H1 (cell line): ENCODE results near the gene RNF208. TPM values are rescaled to one million over a fixed set of nuclear protein-coding genes. Genes with fewer than 3 reads are reported as not detected.

ENCODE experiments used
- CTCF ChIA-PET: fragments of 300-600 bp; sonication (Branson Sonifier 250); formaldehyde crosslinking; loops from one replicate; lab custom pipeline; 2021; ENCODE audit not compliant: partially characterized antibody; lab: Charles Lee
- POLR2A ChIA-PET: fragments of 300-600 bp; sonication (Branson Sonifier 250); formaldehyde crosslinking; loops from one replicate; lab custom pipeline; 2021; ENCODE audit warnings: inconsistent platforms; ENCODE audit not compliant: partially characterized antibody; lab: Charles Lee
- DNase-seq, 2 experiments: peaks; one replicate each; pipeline versions ENCODE4 v3.0.0 to v3.0.0-alpha.2; 2010 to 2022; ENCODE audit warnings: low spot score in 2 of 2, low read depth in 1 of 2, mixed read lengths in 1 of 2
- FAIRE-seq: peaks from 2 replicates; lab custom pipeline; 2011; peaks lifted over from hg19 to GRCh38; lab: Jason Lieb, UNC
- H2AFZ ChIP-seq: 2 replicates; pipeline ENCODE4 v1.8.1; 2012; ENCODE audit warnings: low read length, inconsistent platforms
- H2AK5ac ChIP-seq: 2 replicates; pipeline ENCODE4 v1.6.1; 2013; ENCODE audit warnings: low read depth, low read length
- H2BK120ac ChIP-seq: replicated peaks from 2 replicates; pipeline ENCODE3; 2013; ENCODE audit warnings: low read depth, low read length, inconsistent platforms
- H2BK12ac ChIP-seq: 2 replicates; pipeline ENCODE4 v1.6.1; 2013; ENCODE audit warnings: low read depth, low read length
- H2BK15ac ChIP-seq: 2 replicates; pipeline ENCODE4 v1.6.1; 2013; ENCODE audit warnings: low read length
- H2BK20ac ChIP-seq: 2 replicates; pipeline ENCODE4 v1.6.1; 2013; ENCODE audit warnings: low read length
- H2BK5ac ChIP-seq: 2 replicates; pipeline ENCODE4 v1.6.1; 2013; ENCODE audit warnings: low read depth, low read length
- H3K14ac ChIP-seq: 2 replicates; pipeline ENCODE4 v1.6.1; 2013; ENCODE audit warnings: inconsistent platforms; ENCODE audit not compliant: insufficient read length
- H3K18ac ChIP-seq: 2 replicates; pipeline ENCODE4 v1.6.1; 2013; ENCODE audit warnings: low read length; ENCODE audit errors: extremely low read depth
- H3K23ac ChIP-seq: 2 replicates; pipeline ENCODE4 v1.6.1; 2013; ENCODE audit warnings: inconsistent platforms; ENCODE audit not compliant: insufficient read length
- H3K23me2 ChIP-seq: 2 replicates; pipeline ENCODE4 v1.6.1; 2013; ENCODE audit warnings: low read depth, low read length
- H3K27ac ChIP-seq: 2 replicates; pipeline ENCODE4 v1.6.1; 2011; ENCODE audit warnings: low read depth, low read length, inconsistent platforms
- H3K27me3 ChIP-seq, 4 experiments: replicated peaks in 1 of 4; 1 replicate in 1 of 4; 2 replicates in 3 of 4; pipeline versions ENCODE4 v1.6.1 to v1.8.1; 2011 to 2013; ENCODE audit warnings: low read length in 3 of 4, mild to moderate bottlenecking in 3 of 4, inconsistent platforms in 2 of 4, mixed read lengths in 2 of 4, moderate library complexity in 1 of 4; ENCODE audit not compliant: control insufficient read depth in 3 of 4, insufficient read depth in 3 of 4; ENCODE audit errors: extremely low read depth in 1 of 4
- H3K36me3 ChIP-seq, 4 experiments: 2 replicates each; pipeline versions ENCODE4 v1.6.1 to v1.8.1; 2011 to 2013; ENCODE audit warnings: mild to moderate bottlenecking in 4 of 4, low read length in 3 of 4, moderate library complexity in 2 of 4, control low read depth in 1 of 4, inconsistent platforms in 1 of 4; ENCODE audit not compliant: insufficient read depth in 4 of 4, control insufficient read depth in 2 of 4
- H3K4ac ChIP-seq: replicated peaks from 2 replicates; pipeline ENCODE3; 2013; ENCODE audit warnings: low read length, low read depth, mixed read lengths, inconsistent platforms; ENCODE audit not compliant: insufficient read length
- H3K4me1 ChIP-seq, 4 experiments: replicated peaks in 1 of 4; 1 replicate in 1 of 4; 2 replicates in 3 of 4; pipeline versions ENCODE4 v1.6.1 to v1.8.1; 2011 to 2013; ENCODE audit warnings: low read length in 3 of 4, inconsistent platforms in 2 of 4, mixed read lengths in 1 of 4; ENCODE audit not compliant: insufficient read depth in 4 of 4, control insufficient read depth in 3 of 4
- H3K4me2 ChIP-seq, 2 experiments: 2 replicates each; pipeline versions ENCODE4 v1.6.1 to v1.8.1; 2011 to 2013; ENCODE audit warnings: low read depth in 2 of 2, low read length in 2 of 2, control low read depth in 1 of 2, inconsistent platforms in 1 of 2, mild to moderate bottlenecking in 1 of 2; ENCODE audit not compliant: insufficient read depth in 1 of 2
- H3K4me3 ChIP-seq, 4 experiments: fragments of 200-600, 300-600 bp in 1 of 4; sonication (generic), shearing (Covaris generic), sonication (Bioruptor Twin) in 1 of 4; 2 replicates each; pipeline versions ENCODE4 v1.5.1 to v1.8.1; 2011 to 2016; ENCODE audit warnings: low read length in 4 of 4, low read depth in 3 of 4, control low read depth in 2 of 4, inconsistent platforms in 2 of 4, mild to moderate bottlenecking in 2 of 4, mixed read lengths in 1 of 4, moderate library complexity in 1 of 4; ENCODE audit not compliant: insufficient read depth in 2 of 4; ENCODE audit errors: extremely low read depth in 1 of 4
- H3K56ac ChIP-seq: replicated peaks from 2 replicates; pipeline ENCODE3; 2013; ENCODE audit warnings: low read depth, mild to moderate bottlenecking, mixed read lengths, low read length, inconsistent platforms; ENCODE audit not compliant: insufficient read length
- H3K79me1 ChIP-seq: 2 replicates; pipeline ENCODE4 v1.6.1; 2013; ENCODE audit warnings: low read depth, low read length, control low read depth
- H3K79me2 ChIP-seq, 2 experiments: 2 replicates each; pipeline versions ENCODE4 v1.6.1 to v1.8.1; 2012 to 2013; ENCODE audit warnings: low read length in 2 of 2, mild to moderate bottlenecking in 2 of 2, inconsistent platforms in 1 of 2; ENCODE audit not compliant: insufficient read depth in 2 of 2, control insufficient read depth in 1 of 2
- H3K9ac ChIP-seq, 4 experiments: replicated peaks in 1 of 4; 1 replicate in 1 of 4; 2 replicates in 3 of 4; pipeline versions ENCODE4 v1.6.1 to v1.8.1; 2011 to 2013; ENCODE audit warnings: low read depth in 3 of 4, low read length in 3 of 4, control low read depth in 2 of 4, mild to moderate bottlenecking in 2 of 4, moderate library complexity in 2 of 4, inconsistent platforms in 1 of 4; ENCODE audit errors: extremely low read depth in 1 of 4
- H3K9me3 ChIP-seq, 2 experiments: 2 replicates each; pipeline versions ENCODE4 v1.6.1 to v1.8.1; 2012 to 2013; ENCODE audit warnings: mild to moderate bottlenecking in 2 of 2, moderate library complexity in 2 of 2, control low read depth in 1 of 2, inconsistent platforms in 1 of 2, low read depth in 1 of 2, low read length in 1 of 2, mixed read lengths in 1 of 2; ENCODE audit not compliant: insufficient read depth in 2 of 2
- H4K20me1 ChIP-seq, 2 experiments: replicated peaks in 1 of 2; 2 replicates each; pipeline versions ENCODE3 to v1.8.1; 2011 to 2013; ENCODE audit warnings: inconsistent platforms in 2 of 2, low read length in 2 of 2, mild to moderate bottlenecking in 1 of 2; ENCODE audit not compliant: insufficient read depth in 2 of 2, control insufficient read depth in 1 of 2
- H4K5ac ChIP-seq: 2 replicates; pipeline ENCODE4 v1.6.1; 2013; ENCODE audit warnings: low read length, low read depth, mixed read lengths, inconsistent platforms; ENCODE audit not compliant: insufficient read length
- H4K8ac ChIP-seq: 2 replicates; pipeline ENCODE4 v1.8.0; 2013; ENCODE audit warnings: mild to moderate bottlenecking, moderate library complexity, low read length, inconsistent platforms; ENCODE audit not compliant: insufficient read depth; ENCODE audit errors: extremely low read depth
- H4K91ac ChIP-seq: replicated peaks from 2 replicates; pipeline ENCODE3; 2013; ENCODE audit warnings: low read length, mixed read lengths, inconsistent platforms; ENCODE audit not compliant: insufficient read length
- ASH2L ChIP-seq: fragments of 200-600, 300-600 bp; sonication (generic); IDR thresholded peaks from one replicate; pipeline ENCODE4 v1.7.1; 2017; ENCODE audit warnings: low read length
- CEBPB ChIP-seq: IDR thresholded peaks from 2 replicates; pipeline ENCODE4 v1.6.1; 2012; ENCODE audit warnings: low read depth, low read length
- CHD1 ChIP-seq: IDR thresholded peaks from 2 replicates; pipeline ENCODE4 v1.6.1; 2012; ENCODE audit warnings: low read depth, low read length, improper control_type of control experiment
- CREB1 ChIP-seq: IDR thresholded peaks from 2 replicates; pipeline ENCODE4 v1.6.1; 2012; ENCODE audit warnings: inconsistent platforms
- EGR1 ChIP-seq: IDR thresholded peaks from 2 replicates; pipeline ENCODE4 v1.6.1; 2011; ENCODE audit warnings: low read depth, low read length, borderline replicate concordance
- GABPA ChIP-seq: IDR thresholded peaks from 2 replicates; pipeline ENCODE4 v1.6.1; 2011; ENCODE audit warnings: mild to moderate bottlenecking, low read length, moderate library complexity, borderline replicate concordance; ENCODE audit not compliant: insufficient read depth
- KDM1A ChIP-seq: fragments of 200-600, 300-600 bp; sonication (generic); IDR thresholded peaks from 2 replicates; pipeline ENCODE4 v1.7.1; 2016; ENCODE audit warnings: mild to moderate bottlenecking, low read length, borderline replicate concordance
- MAFK ChIP-seq: IDR thresholded peaks from 2 replicates; pipeline ENCODE4 v1.6.1; 2012; ENCODE audit warnings: low read depth, mild to moderate bottlenecking, improper control_type of control experiment, low read length
- MAX ChIP-seq: IDR thresholded peaks from 2 replicates; pipeline ENCODE4 v1.6.1; 2012; ENCODE audit warnings: inconsistent platforms
- PHF8 ChIP-seq: fragments of 200-600 bp; sonication (generic); conservative IDR thresholded peaks from 2 replicates; pipeline ENCODE4 v1.7.1; 2012; ENCODE audit warnings: low read depth, mild to moderate bottlenecking, inconsistent platforms, low read length, moderate library complexity
- POLR2AphosphoS5 ChIP-seq: IDR thresholded peaks from 2 replicates; pipeline ENCODE4 v1.6.1; 2011; ENCODE audit warnings: low read depth, low read length
- RFX5 ChIP-seq: IDR thresholded peaks from 2 replicates; pipeline ENCODE4 v1.6.1; 2011; ENCODE audit warnings: low read depth, low read length, improper control_type of control experiment, borderline replicate concordance
- RNF2 ChIP-seq: fragments of 200-900, 300-1000 bp; sonication (generic); IDR thresholded peaks from 2 replicates; pipeline ENCODE4 v1.7.1; 2016; ENCODE audit warnings: borderline replicate concordance, low read depth, mild to moderate bottlenecking, antibody characterized with exemption, low read length; ENCODE audit not compliant: poor library complexity, severe bottlenecking; ENCODE audit errors: missing control alignments
- SP4 ChIP-seq: IDR thresholded peaks from 2 replicates; pipeline ENCODE4 v1.6.1; 2012; ENCODE audit warnings: low read length, inconsistent platforms
- SRF ChIP-seq: IDR thresholded peaks from 2 replicates; pipeline ENCODE4 v1.6.1; 2011; ENCODE audit warnings: mild to moderate bottlenecking, low read depth, low read length, moderate library complexity
- WGBS, 2 experiments: shearing (Covaris generic) in 1 of 2; methylation state at CpG; one replicate each; pipeline versions ENCODE4 v1.1.6 to v1.1.7; 2013 to 2015; ENCODE audit warnings: low lambda C conversion rate in 2 of 2, mixed read lengths in 2 of 2, inconsistent platforms in 1 of 2, low coverage in 1 of 2, missing lambda C conversion rate in 1 of 2; ENCODE audit not compliant: insufficient replicate concordance in 2 of 2, insufficient coverage in 1 of 2, insufficient read length in 1 of 2; ENCODE audit errors: extremely low coverage in 1 of 2, missing lambda C conversion rate in 1 of 2; 5-methylcytosine and 5-hydroxymethylcytosine counted together
- polyA plus RNA-seq, 7 experiments: library from polyadenylated mRNA; depleted of rRNA in 3 of 7; stranded (reverse) in 5 of 7; unstranded in 2 of 7; fragments of >200 nt in 5 of 7; fragments of 200-250 nt in 2 of 7; gene quantifications; 1 replicate in 5 of 7; 2 replicates in 1 of 7; 4 replicates in 1 of 7; pipeline versions ENCODE4 v1.2.1 to v1.2.3, GENCODE V29; 2011 to 2013; ENCODE audit warnings: missing spikeins in 2 of 7, mixed read lengths in 2 of 7
- total RNA-seq: library from RNA; stranded (reverse); fragmentation: NEBNext Ultra II Directional; extraction: Animal tissue kit (Norgen Biotek cat#: 25700); gene quantifications from 2 replicates; pipeline ENCODE4 v1.2.1, GENCODE V29; 2021

Gene RNF208
- total and polyA plus RNA-seq, 2 of the 8 experiments (the other 6 are each of a cell fraction or from before 2014, with no cell fraction given) = 2.7 to 7.7 TPM

GRCh38 chr9:137247916-137248175, 25.8 kb upstream of the RNF208 start:
- no peak overlapping the region for H3K56ac ChIP-seq
- no peaks in the 10 kb centered on the region; a peak in 1 of 4 replicates for H3K79me2 ChIP-seq
- WGBS, 2 experiments = 94% methylated on average over 6 of the region's 6 CpGs; no CpG with 5 or more reads in 1 of the 2 experiments
- no peak overlapping the region for H4K5ac ChIP-seq
- no peak overlapping the region for H3K9ac ChIP-seq
- no peak overlapping the region for H3K18ac ChIP-seq
- no peak overlapping the region for H2BK12ac ChIP-seq
- H3K36me3 ChIP-seq = peaks cover 2 to 9% (median 7%) of the 10 kb centered on the region in 4 experiments; a peak in 5 of 8 replicates
- H3K79me1 ChIP-seq = no peaks in the 10 kb centered on the region; the same call in none of the 2 replicates
- H2AFZ ChIP-seq = no peak overlapping the region
- no peak overlapping the region for H2AK5ac ChIP-seq
- no peak overlapping the region for H2BK15ac ChIP-seq
- H3K14ac ChIP-seq = no peak overlapping the region
- H3K4me1 ChIP-seq = peaks cover 0 to 20% (median 16%) of the 10 kb centered on the region in 4 experiments; a peak in 5 of 7 replicates
- H3K4ac ChIP-seq = no peak overlapping the region
- no peak overlapping the region for H4K91ac ChIP-seq
- H2BK20ac ChIP-seq = no peak overlapping the region
- POLR2A ChIA-PET = interaction anchor here (1.1 to 69.9 kb wide), 4 partner anchors 9 to 54 kb away, joined by 3 to 1462 read pairs (median 733); partner anchors contain the start of genes CYSRT1, NDOR1, NELFB and RNF208
- FAIRE-seq (no peak), DNase-seq (no peak)
- H3K23ac ChIP-seq = no peak overlapping the region
- CTCF ChIA-PET = interaction anchor here (0.8 to 3.3 kb wide), 6 partner anchors 8 to 58 kb away, joined by 3 to 26 read pairs (median 4); partner anchors contain the start of gene RNF224
- no peaks in the 10 kb centered on the region for H3K23me2 ChIP-seq
- H3K4me3 ChIP-seq = no peak overlapping the region
- no peak overlapping the region for H3K27ac ChIP-seq
- no peak overlapping the region for H4K8ac ChIP-seq
- H3K9me3 ChIP-seq = no peaks in the 10 kb centered on the region
- no peaks in the 10 kb centered on the region; a peak in 2 of 7 replicates for H3K27me3 ChIP-seq
- H4K20me1 ChIP-seq = peaks cover 6 to 10% of the 10 kb centered on the region in 2 experiments
- H3K4me2 ChIP-seq = no peak overlapping the region
- H2BK5ac ChIP-seq = no peak overlapping the region
- no peak overlapping the region for H2BK120ac ChIP-seq
- TF ChIP-seq SRF (no peak), RNF2 (no peak), ASH2L (no peak), MAX (no peak), PHF8 (no peak), EGR1 (no peak), POLR2AphosphoS5 (no peak), RFX5 (no peak), GABPA (no peak), CHD1 (no peak), CEBPB (no peak), KDM1A (no peak), CREB1 (no peak), MAFK (no peak), SP4 (no peak)
